Glutamatergic neuron (in vitro differentiated cells): Measurements from ENCODE around the gene SORBS2. TPM values are rescaled to one million over a fixed set of nuclear protein-coding genes. Genes with fewer than 3 reads are reported as not detected.

Experiments used
- DNase-seq: peaks from one replicate; pipeline ENCODE4 v3.0.0; 2022
- H3K27ac Mint-ChIP-seq: one replicate; pipeline ENCODE4 v1.8.0; 2020; ENCODE audit warnings: mild to moderate bottlenecking, mixed read lengths, inconsistent platforms; ENCODE audit not compliant: unreplicated experiment
- H3K27me3 Mint-ChIP-seq: one replicate; pipeline ENCODE4 v1.8.0; 2020; ENCODE audit warnings: mild to moderate bottlenecking, moderate library complexity, mixed read lengths, inconsistent platforms; ENCODE audit not compliant: unreplicated experiment
- H3K36me3 Mint-ChIP-seq: one replicate; pipeline ENCODE4 v1.8.0; 2020; ENCODE audit warnings: mild to moderate bottlenecking, mixed read lengths, inconsistent platforms; ENCODE audit not compliant: unreplicated experiment
- H3K4me1 Mint-ChIP-seq: one replicate; pipeline ENCODE4 v1.8.0; 2020; ENCODE audit warnings: mild to moderate bottlenecking, low read depth, mixed read lengths, inconsistent platforms; ENCODE audit not compliant: unreplicated experiment
- H3K4me3 Mint-ChIP-seq: one replicate; pipeline ENCODE4 v1.8.0; 2020; ENCODE audit warnings: mild to moderate bottlenecking, mixed read lengths, inconsistent platforms; ENCODE audit not compliant: unreplicated experiment
- H3K9me3 Mint-ChIP-seq: one replicate; pipeline ENCODE4 v1.8.0; 2020; ENCODE audit warnings: mild to moderate bottlenecking, moderate library complexity, mixed read lengths, inconsistent platforms; ENCODE audit not compliant: unreplicated experiment
- total RNA-seq: library from RNA; stranded (reverse); fragmentation: NEBNext Ultra II Directional; extraction: Animal tissue kit (Norgen Biotek cat#: 25700); gene quantifications from one replicate; pipeline ENCODE4 v1.2.1, GENCODE V29; 2021; ENCODE audit not compliant: unreplicated experiment
- TF ChIP-seq, protein P1 (sequence below): fragments of 200-600 bp; sonication (generic); IDR thresholded peaks from one replicate; pipeline ENCODE4 v1.5.0; 2021; ENCODE audit not compliant: partially characterized antibody, unreplicated experiment

SORBS2 gene
- total RNA-seq, 1 donor from 2014 or later = 95.5 TPM

DNA sequence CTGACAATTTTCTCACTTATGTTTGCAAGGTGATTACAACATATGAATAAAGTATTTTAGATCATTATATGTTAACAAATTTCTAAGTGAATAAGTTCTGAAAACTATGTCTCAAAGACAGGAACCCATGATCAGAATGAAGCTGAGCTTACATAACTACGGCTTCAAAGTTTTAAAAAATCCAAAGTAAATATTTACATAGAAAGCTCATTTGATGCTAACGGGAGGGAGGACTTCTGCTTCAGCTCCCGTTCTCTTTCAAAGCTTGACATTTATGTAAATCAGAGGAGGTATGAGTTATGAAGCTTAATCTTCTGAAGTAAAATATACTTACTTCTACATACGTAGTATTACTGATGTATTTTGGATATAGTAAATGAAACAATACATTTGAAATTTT lies 203.8 kb downstream of the SORBS2 start:
- peaks cover 3% of the 10 kb centered on the region for H3K4me1 Mint-ChIP-seq
- H3K27me3 Mint-ChIP-seq = no peaks in the 10 kb centered on the region
- no peak for DNase-seq
- TF ChIP-seq, protein P1, sequence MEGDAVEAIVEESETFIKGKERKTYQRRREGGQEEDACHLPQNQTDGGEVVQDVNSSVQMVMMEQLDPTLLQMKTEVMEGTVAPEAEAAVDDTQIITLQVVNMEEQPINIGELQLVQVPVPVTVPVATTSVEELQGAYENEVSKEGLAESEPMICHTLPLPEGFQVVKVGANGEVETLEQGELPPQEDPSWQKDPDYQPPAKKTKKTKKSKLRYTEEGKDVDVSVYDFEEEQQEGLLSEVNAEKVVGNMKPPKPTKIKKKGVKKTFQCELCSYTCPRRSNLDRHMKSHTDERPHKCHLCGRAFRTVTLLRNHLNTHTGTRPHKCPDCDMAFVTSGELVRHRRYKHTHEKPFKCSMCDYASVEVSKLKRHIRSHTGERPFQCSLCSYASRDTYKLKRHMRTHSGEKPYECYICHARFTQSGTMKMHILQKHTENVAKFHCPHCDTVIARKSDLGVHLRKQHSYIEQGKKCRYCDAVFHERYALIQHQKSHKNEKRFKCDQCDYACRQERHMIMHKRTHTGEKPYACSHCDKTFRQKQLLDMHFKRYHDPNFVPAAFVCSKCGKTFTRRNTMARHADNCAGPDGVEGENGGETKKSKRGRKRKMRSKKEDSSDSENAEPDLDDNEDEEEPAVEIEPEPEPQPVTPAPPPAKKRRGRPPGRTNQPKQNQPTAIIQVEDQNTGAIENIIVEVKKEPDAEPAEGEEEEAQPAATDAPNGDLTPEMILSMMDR = no peak
- peaks cover 7% of the 10 kb centered on the region for H3K36me3 Mint-ChIP-seq
- H3K9me3 Mint-ChIP-seq = peaks cover 2% of the 10 kb centered on the region
- no peak overlapping the region for H3K27ac Mint-ChIP-seq
- H3K4me3 Mint-ChIP-seq = no peak overlapping the region

DNA sequence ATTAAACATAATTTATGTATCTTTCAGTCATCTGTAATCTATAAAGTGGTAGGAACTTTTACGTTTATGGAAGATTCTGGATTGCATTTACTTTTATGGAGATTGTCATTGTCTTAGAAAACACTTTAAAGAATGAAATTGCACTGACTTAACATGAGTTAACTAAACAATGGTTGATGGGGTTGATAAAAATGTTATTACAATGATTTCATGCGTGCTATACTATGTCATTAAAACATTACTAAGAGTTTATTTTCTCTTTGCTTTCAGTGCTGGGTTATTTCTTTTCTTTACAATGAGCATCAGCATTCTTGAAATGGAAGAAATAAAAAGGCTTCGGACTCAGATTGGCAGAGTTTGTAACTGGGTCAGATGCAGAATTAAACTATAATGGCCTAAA lies 209.6 kb downstream of the SORBS2 start:
- H3K27me3 Mint-ChIP-seq = no peaks in the 10 kb centered on the region
- no peak overlapping the region for H3K4me3 Mint-ChIP-seq
- TF ChIP-seq, protein P1 = no peak
- peaks cover 2% of the 10 kb centered on the region for H3K9me3 Mint-ChIP-seq
- H3K4me1 Mint-ChIP-seq = peaks cover 13% of the 10 kb centered on the region
- no peaks in the 10 kb centered on the region for H3K36me3 Mint-ChIP-seq
- DNase-seq = no peak
- H3K27ac Mint-ChIP-seq = no peak overlapping the region

DNA sequence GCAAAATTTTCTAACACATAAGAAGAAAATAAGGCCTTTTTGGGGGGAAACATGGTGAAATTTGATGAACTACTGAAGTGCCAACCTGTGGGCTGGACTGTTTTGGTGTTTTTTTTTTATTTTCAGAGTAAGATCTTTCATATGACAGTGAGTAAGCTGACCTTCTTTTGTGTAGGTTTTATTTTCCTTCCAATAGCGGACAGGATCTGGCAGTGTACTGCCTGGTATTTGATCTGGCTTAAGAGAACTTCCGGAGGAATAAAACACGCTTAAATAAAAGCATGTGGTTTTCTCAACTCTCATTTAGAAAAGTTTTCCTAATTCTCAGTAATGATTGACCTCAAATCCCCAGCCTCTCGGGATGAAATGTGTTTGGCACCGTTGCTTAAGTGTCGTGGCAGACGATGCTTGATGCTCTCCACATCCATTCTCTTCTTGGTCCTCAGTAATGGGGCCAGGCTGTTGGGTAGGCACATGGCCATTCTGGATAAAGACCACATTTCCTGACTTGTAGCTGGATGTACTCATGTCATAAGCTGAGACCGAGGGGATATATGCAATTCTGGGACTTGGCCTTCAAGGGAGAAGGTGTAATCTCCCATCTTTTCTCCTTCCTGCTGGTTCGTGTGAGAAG lies 211.1 kb downstream of the SORBS2 start:
- Mint-ChIP-seq H3K4me1 (peaks cover 17% of the 10 kb centered on the region), H3K27me3 (no peaks in the 10 kb centered on the region), H3K27ac (no peak overlapping the region)

DNA sequence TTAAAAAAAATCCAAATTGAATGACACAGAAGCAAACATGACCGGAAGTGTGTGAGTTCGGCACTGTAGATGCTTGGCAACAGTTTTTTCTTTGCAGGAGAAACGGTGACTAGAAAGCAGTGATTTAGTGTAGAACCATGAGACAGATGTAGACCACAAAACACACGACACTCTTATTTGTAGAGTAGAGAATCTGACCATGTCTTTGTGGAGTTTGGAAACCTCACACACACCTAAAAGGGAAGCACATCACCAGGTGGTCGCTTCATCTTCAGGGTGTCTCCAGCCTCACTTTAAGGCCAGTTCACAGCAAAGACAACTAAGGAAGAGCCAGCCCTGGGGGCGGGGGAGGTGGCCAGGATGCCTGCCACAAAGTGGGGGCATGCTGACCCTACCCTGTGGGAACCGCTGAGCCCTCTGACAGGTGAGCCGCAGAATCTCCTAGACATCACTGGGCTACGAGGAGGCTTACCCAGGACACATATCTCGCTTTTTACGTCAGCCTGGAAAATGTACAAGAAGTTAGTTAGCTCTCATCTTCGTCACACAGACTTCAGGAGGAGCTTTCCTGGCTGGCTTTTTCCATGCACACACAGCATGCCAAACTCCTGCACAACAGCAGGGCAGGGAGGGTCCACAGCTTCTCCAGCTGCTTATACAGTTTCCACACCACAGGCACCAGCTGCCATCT lies 212.3 kb downstream of the SORBS2 start:
- Mint-ChIP-seq H3K4me3 (no peak overlapping the region), H3K9me3 (no peaks in the 10 kb centered on the region), H3K27ac (peak overlapping the region; percentile 4), H3K27me3 (no peaks in the 10 kb centered on the region), H3K4me1 (peaks cover 17% of the 10 kb centered on the region), H3K36me3 (no peaks in the 10 kb centered on the region)
- TF ChIP-seq, protein P1 = no peak
- no peak for DNase-seq

More for the DNA sequence above, 211.1 kb downstream of the SORBS2 start:
- DNase-seq = no peak
- Mint-ChIP-seq H3K36me3 (no peaks in the 10 kb centered on the region), H3K9me3 (peaks cover 2% of the 10 kb centered on the region), H3K4me3 (no peak overlapping the region)
- TF ChIP-seq, protein P1 = no peak
